Nephron progenitor cell (in vitro differentiated cells): ENCODE measurements around the gene TUBB2A.
"Not testable (repeated sequence)": the region's sequence is repeated elsewhere in the genome, so short reads cannot be mapped to it uniquely, and the experiment has no call there.

Experiments used
- DNase-seq: peaks from one replicate; pipeline ENCODE4 v3.0.0; 2021
- H3K27ac Mint-ChIP-seq: 2 replicates; pipeline ENCODE4 v1.8.0; 2021; ENCODE audit warnings: mild to moderate bottlenecking, moderate library complexity, mixed read lengths
- H3K27me3 Mint-ChIP-seq: 2 replicates; pipeline ENCODE4 v1.8.0; 2021; ENCODE audit warnings: mild to moderate bottlenecking, low read depth, mixed read lengths; ENCODE audit not compliant: poor library complexity
- H3K36me3 Mint-ChIP-seq: 2 replicates; pipeline ENCODE4 v1.8.0; 2021; ENCODE audit warnings: low read depth, mixed read lengths
- H3K4me1 Mint-ChIP-seq: 2 replicates; pipeline ENCODE4 v1.8.0; 2021; ENCODE audit warnings: mixed read lengths
- H3K4me3 Mint-ChIP-seq: 2 replicates; pipeline ENCODE4 v1.8.0; 2021; ENCODE audit warnings: mild to moderate bottlenecking, moderate library complexity, mixed read lengths
- H3K9me3 Mint-ChIP-seq: 2 replicates; pipeline ENCODE4 v1.8.0; 2021; ENCODE audit warnings: mild to moderate bottlenecking, moderate library complexity, mixed read lengths
- CTCF ChIP-seq: fragments of 200-600 bp; sonication (generic); IDR thresholded peaks from 2 replicates; pipeline ENCODE4 v1.5.0; 2021; ENCODE audit warnings: antibody characterized with exemption

The TUBB2A gene

GRCh38 chr6:3188262-3188661 is 30.9 kb upstream of the TUBB2A start:
- no peak for TF ChIP-seq CTCF
- Mint-ChIP-seq H3K9me3 (peaks cover 4% of the 10 kb centered on the region), H3K27me3 (peaks cover 6% of the 10 kb centered on the region), H3K4me3 (no peak overlapping the region), H3K36me3 (no peaks in the 10 kb centered on the region), H3K27ac (no peak overlapping the region), H3K4me1 (peaks cover 10% of the 10 kb centered on the region)
- no peak for DNase-seq

GRCh38 chr6:3186974-3187382 is 29.6 kb upstream of the TUBB2A start:
- Mint-ChIP-seq H3K9me3 (peaks cover 4% of the 10 kb centered on the region), H3K27ac (no peak overlapping the region), H3K4me1 (peaks cover 6% of the 10 kb centered on the region), H3K4me3 (no peak overlapping the region), H3K27me3 (peaks cover 6% of the 10 kb centered on the region), H3K36me3 (no peaks in the 10 kb centered on the region)
- no peak for TF ChIP-seq CTCF
- DNase-seq, result no peak

GRCh38 chr6:3183066-3183465 is 25.7 kb upstream of the TUBB2A start:
- Mint-ChIP-seq H3K36me3 (no peaks in the 10 kb centered on the region), H3K9me3 (peaks cover 4% of the 10 kb centered on the region), H3K27ac (no peak overlapping the region), H3K27me3 (peaks cover 3% of the 10 kb centered on the region), H3K4me3 (no peak overlapping the region), H3K4me1 (peaks cover 10% of the 10 kb centered on the region)
- TF ChIP-seq CTCF, result no peak
- DNase-seq, result no peak

GRCh38 chr6:3181105-3181504 is 23.8 kb upstream of the TUBB2A start:
- no peak for TF ChIP-seq CTCF
- no peak for DNase-seq
- peaks cover 3% of the 10 kb centered on the region for H3K27me3 Mint-ChIP-seq

GRCh38 chr6:3179945-3180344 is 22.6 kb upstream of the TUBB2A start:
- not testable (repeated sequence) for H3K9me3 Mint-ChIP-seq, H3K27ac Mint-ChIP-seq, DNase-seq, H3K36me3 Mint-ChIP-seq, H3K27me3 Mint-ChIP-seq
- H3K4me3 Mint-ChIP-seq, result peak overlapping the region; percentile 76
- H3K4me1 Mint-ChIP-seq, result peaks cover 35% of the 10 kb centered on the region

More at GRCh38 chr6:3181105-3181504, 23.8 kb upstream of the TUBB2A start:
- H3K4me1 Mint-ChIP-seq, result peaks cover 23% of the 10 kb centered on the region
- H3K4me3 Mint-ChIP-seq, result no peak overlapping the region
- no peaks in the 10 kb centered on the region for H3K9me3 Mint-ChIP-seq
- H3K36me3 Mint-ChIP-seq, result no peaks in the 10 kb centered on the region
- no peak overlapping the region for H3K27ac Mint-ChIP-seq

GRCh38 chr6:3178666-3179065 is 21.3 kb upstream of the TUBB2A start:
- H3K27ac Mint-ChIP-seq, H3K27me3 Mint-ChIP-seq, H3K9me3 Mint-ChIP-seq, DNase-seq, H3K4me3 Mint-ChIP-seq, H3K36me3 Mint-ChIP-seq: not testable (repeated sequence)
- peaks cover 37% of the 10 kb centered on the region for H3K4me1 Mint-ChIP-seq

- no peak for DNase-seq
- no peaks in the 10 kb centered on the region for H3K36me3 Mint-ChIP-seq
- no peak overlapping the region for H3K4me3 Mint-ChIP-seq
- peaks cover 53% of the 10 kb centered on the region for H3K4me1 Mint-ChIP-seq
- no peaks in the 10 kb centered on the region for H3K9me3 Mint-ChIP-seq
- TF ChIP-seq CTCF, result no peak
- H3K27ac Mint-ChIP-seq, result no peak overlapping the region
- H3K27me3 Mint-ChIP-seq, result peaks cover 8% of the 10 kb centered on the region
Observed at GRCh38 chr6:3176562-3177355, 19.4 kb upstream of the TUBB2A start.
